GM19468 (cell line): ENCODE measurements around the gene DPYD.

ENCODE experiments used
- ATAC-seq: cut with Tn5 transposase; IDR thresholded peaks from one replicate; pipeline ENCODE4 v1.9.1; 2021; ENCODE audit warnings: mild to moderate bottlenecking, moderate library complexity, moderate number of reproducible peaks; ENCODE audit not compliant: unreplicated experiment; ENCODE audit errors: extremely low read depth

The DPYD gene

GRCh38 chr1:97501628-97502027 lies 419.2 kb downstream of the DPYD start:
- no peak for ATAC-seq

GRCh38 chr1:97500760-97501159 lies 420.1 kb downstream of the DPYD start:
- ATAC-seq: no peak

- ATAC-seq: no peak
Observed at GRCh38 chr1:97499667-97500066, 421.2 kb downstream of the DPYD start.

- no peak for ATAC-seq
Observed at GRCh38 chr1:97489834-97490233, 431.0 kb downstream of the DPYD start.

- ATAC-seq: no peak
Observed at GRCh38 chr1:97488530-97488929, 432.3 kb downstream of the DPYD start.

- no peak for ATAC-seq
Observed at GRCh38 chr1:97482022-97482421, 438.8 kb downstream of the DPYD start.

- no peak for ATAC-seq
Observed at GRCh38 chr1:97467445-97467844, 453.4 kb downstream of the DPYD start.

- no peak for ATAC-seq
Observed at GRCh38 chr1:97464305-97464704, 456.5 kb downstream of the DPYD start.

GRCh38 chr1:97461782-97462181 lies 459.1 kb downstream of the DPYD start:
- peak; percentile 96 for ATAC-seq

GRCh38 chr1:97457446-97458089 lies 463.3 kb downstream of the DPYD start:
- no peak for ATAC-seq

GRCh38 chr1:97451944-97452343 lies 468.9 kb downstream of the DPYD start:
- ATAC-seq: no peak

GRCh38 chr1:97451046-97451826 lies 469.6 kb downstream of the DPYD start:
- no peak for ATAC-seq

GRCh38 chr1:97441966-97442365 lies 478.9 kb downstream of the DPYD start:
- ATAC-seq: no peak

GRCh38 chr1:97433824-97434177 lies 487.0 kb downstream of the DPYD start:
- no peak for ATAC-seq

GRCh38 chr1:97433094-97433823 lies 487.6 kb downstream of the DPYD start:
- ATAC-seq: no peak

GRCh38 chr1:97427371-97427770 lies 493.5 kb downstream of the DPYD start:
- ATAC-seq: no peak

GRCh38 chr1:97424209-97424608 lies 496.6 kb downstream of the DPYD start:
- ATAC-seq: no peak

- no peak for ATAC-seq
Observed at GRCh38 chr1:97423403-97423802, 497.4 kb downstream of the DPYD start.

GRCh38 chr1:97417661-97418060 lies 503.2 kb downstream of the DPYD start:
- no peak for ATAC-seq

- ATAC-seq: no peak
Observed at GRCh38 chr1:97414682-97415312, 506.0 kb downstream of the DPYD start.

- ATAC-seq: no peak
Observed at GRCh38 chr1:97412737-97413136, 508.1 kb downstream of the DPYD start.
